ENCODE data around the gene SRMS. TPM values are rescaled to one million over a fixed set of nuclear protein-coding genes. Genes with fewer than 3 reads are reported as not detected.

SRMS gene
- total RNA-seq, 4 donors from 2014 or later = not detected

DNA sequence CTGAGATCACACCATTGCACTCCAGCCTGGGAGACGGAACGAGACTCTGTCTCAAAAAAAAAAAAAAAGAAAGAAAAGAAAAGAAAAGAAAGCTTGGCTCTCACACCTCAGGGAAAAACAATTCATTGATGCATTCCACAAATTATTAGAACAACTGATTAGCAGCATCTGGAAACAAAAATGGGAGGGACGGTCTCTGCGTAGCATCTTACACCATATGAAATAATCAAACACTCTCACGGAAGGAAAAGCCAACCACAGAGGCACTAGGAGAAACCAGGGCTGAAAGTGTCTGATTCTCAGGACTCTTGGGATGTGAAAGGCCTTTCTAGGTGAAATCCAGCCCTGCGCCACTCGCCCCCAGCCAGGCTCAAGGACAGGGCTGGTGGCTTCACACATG is 28.8 kb upstream of the SRMS start:
- TF ChIP-seq CTCF (IDR thresholded peaks at IDR 0.05; ENCODE audit: low read depth) = no peak

DNA sequence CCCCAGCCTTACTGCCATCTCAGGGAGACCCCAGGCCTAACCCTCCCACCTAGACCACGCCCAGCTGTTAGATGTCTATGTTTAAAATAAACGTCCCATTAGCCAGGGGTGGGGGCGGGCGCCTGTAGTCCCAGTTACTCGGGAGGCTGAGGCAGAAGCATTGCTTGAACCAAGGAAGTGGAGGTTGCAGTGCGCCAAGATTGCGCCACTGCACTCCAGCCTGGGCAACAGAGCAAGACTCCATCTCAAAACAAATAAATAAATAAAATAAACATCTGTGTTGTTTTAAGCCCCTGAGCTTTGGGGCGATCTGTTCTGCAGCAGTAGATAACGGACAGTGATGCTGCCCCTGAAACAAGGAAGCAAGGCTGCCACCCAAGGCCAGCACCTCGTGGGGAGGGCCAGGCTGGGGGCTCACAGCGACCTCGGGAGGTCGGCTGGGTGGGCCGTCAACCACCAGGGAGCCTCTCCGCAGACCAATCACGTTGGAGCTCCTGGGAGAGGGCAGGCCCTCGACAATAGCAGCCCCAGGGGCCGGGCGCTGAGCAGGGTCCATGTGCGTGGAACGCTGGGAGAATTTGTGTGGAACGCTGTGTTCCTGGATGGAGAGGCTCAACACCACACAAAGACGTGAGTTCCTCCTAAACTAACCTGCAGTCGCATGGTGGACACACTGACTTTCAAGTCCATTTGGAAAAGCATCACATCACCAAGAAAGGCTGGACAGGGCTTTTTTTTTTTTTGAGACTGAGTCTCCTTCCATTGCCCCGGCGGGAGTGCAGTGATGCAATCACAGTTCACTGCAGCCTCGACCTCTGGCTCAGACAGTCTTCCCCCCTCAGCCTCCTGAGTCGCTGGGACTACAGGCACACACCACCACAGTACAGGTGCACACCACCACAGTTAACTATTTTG is 27.5 kb upstream of the SRMS start:
- no peak for TF ChIP-seq CTCF (IDR thresholded peaks at IDR 0.05; ENCODE audit: low read depth)

GRCh38 chr20:63574156-63574828 is 26.7 kb upstream of the SRMS start, which contains the start of gene HELZ2:
TSS of gene HELZ2 (minus strand) at chr20:63574239. CDS start at chr20:63572385, 1,854 bp downstream.
- no peak for TF ChIP-seq CTCF (IDR thresholded peaks at IDR 0.05; ENCODE audit: low read depth)

GRCh38 chr20:63573647-63574131 is 26.1 kb upstream of the SRMS start:
- no peak for TF ChIP-seq CTCF (IDR thresholded peaks at IDR 0.05; ENCODE audit: low read depth)

DNA sequence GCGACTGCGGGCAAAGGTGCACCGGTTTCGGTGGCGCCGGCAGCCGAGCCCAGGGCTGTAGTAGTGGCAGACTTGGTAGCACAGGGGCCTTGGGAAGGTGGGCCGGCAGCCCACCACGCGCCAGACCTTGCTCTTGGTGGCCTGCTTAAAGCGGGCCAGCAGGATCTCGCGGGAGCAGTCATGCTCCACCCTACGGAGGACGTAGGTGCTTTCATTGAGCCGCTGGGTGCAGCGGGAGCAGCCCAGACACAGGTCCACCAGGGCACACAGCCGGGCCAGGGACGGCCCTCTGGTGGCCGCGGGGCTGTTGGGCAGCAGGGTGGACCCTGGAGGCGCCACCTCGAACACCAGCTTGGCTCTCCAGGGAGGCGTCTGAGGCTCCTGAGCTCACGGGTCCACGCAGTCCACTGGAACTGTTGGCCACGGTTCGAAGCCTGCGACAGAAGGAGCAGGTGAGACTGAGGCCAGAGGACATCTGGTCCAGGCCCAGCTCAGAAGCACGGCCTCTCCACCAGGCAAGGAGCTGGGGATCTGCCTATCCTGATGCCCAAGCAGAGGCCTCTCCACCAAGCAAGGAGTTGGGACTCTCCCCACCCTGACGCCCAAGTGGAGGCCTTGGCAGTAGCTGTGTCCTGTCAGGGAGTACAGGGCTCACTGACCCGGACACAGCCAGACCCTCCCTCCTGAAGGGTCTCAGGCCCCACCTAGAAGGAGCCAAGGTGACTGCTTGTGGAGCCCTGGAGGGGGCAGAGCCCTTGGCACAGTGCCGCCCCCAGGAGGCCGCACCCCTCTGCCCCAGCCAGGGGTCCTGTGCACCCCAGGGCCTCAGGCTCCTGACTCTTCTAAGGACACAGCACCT is 25.5 kb upstream of the SRMS start:
- TF ChIP-seq CTCF (IDR thresholded peaks at IDR 0.05; ENCODE audit: low read depth) = no peak

- TF ChIP-seq CTCF (IDR thresholded peaks at IDR 0.05; ENCODE audit: low read depth) = no peak
These were observed 24.7 kb upstream of the SRMS start for GRCh38 chr20:63572071-63572787.
